GM12875 (cell line): ENCODE data around the gene CCDC167.

Experiments
- H3K4me3 ChIP-seq: one replicate; pipeline ENCODE4 v1.5.1; 2011; ENCODE audit warnings: low read depth, low read length, control low read depth
- CTCF ChIP-seq: IDR thresholded peaks from 2 replicates; pipeline ENCODE4 v1.5.1; 2011; ENCODE audit warnings: low read depth, mild to moderate bottlenecking, control low read depth, inconsistent platforms, low read length, moderate library complexity, borderline replicate concordance; ENCODE audit not compliant: insufficient read depth

CCDC167 gene

GRCh38 chr6:37492236-37492972, 7.3 kb downstream of the CCDC167 start:
- no peak overlapping the region for H3K4me3 ChIP-seq
- TF ChIP-seq CTCF: no peak

- no peak for TF ChIP-seq CTCF
- no peak overlapping the region for H3K4me3 ChIP-seq
Observed at GRCh38 chr6:37491830-37492208, 7.9 kb downstream of the CCDC167 start.

GRCh38 chr6:37491171-37491829, 8.4 kb downstream of the CCDC167 start:
- no peak for TF ChIP-seq CTCF
- H3K4me3 ChIP-seq: no peak overlapping the region

GRCh38 chr6:37490536-37491170, 9.0 kb downstream of the CCDC167 start:
- no peak for TF ChIP-seq CTCF
- H3K4me3 ChIP-seq: no peak overlapping the region

- no peak overlapping the region for H3K4me3 ChIP-seq
- peak; percentile 13; the same call in 1 of the 2 replicates for TF ChIP-seq CTCF
Observed at GRCh38 chr6:37489697-37490336, 9.9 kb downstream of the CCDC167 start.

- TF ChIP-seq CTCF: no peak
- H3K4me3 ChIP-seq: no peak overlapping the region
Observed at GRCh38 chr6:37488476-37488875, 11.2 kb downstream of the CCDC167 start.
